GM10266 (cell line): ENCODE results near the gene HSBP1L1.

ENCODE experiments used
- DNase-seq: peaks from one replicate; pipeline ENCODE4 v3.0.0; 2012; ENCODE audit errors: extremely low spot score
- CTCF ChIP-seq: IDR thresholded peaks from 2 replicates; pipeline ENCODE4 v1.5.1; 2012; ENCODE audit warnings: mild to moderate bottlenecking, low read depth; ENCODE audit not compliant: control insufficient read depth, insufficient read depth; ENCODE audit errors: missing control alignments

Gene HSBP1L1

GRCh38 chr18:79973517-79973916 is 9.1 kb downstream of the HSBP1L1 start:
- TF ChIP-seq CTCF, result no peak
- no peak for DNase-seq

- TF ChIP-seq CTCF, result no peak
- no peak for DNase-seq
These were observed 9.7 kb downstream of the HSBP1L1 start for GRCh38 chr18:79974025-79974654.

- DNase-seq, result no peak
- no peak for TF ChIP-seq CTCF
These were observed 10.6 kb downstream of the HSBP1L1 start for GRCh38 chr18:79975043-79975442.

- no peak for DNase-seq
- no peak for TF ChIP-seq CTCF
These were observed 11.7 kb downstream of the HSBP1L1 start for GRCh38 chr18:79975985-79976680.

- no peak for DNase-seq
- TF ChIP-seq CTCF, result no peak
These were observed 15.4 kb downstream of the HSBP1L1 start for GRCh38 chr18:79979843-79980242.

GRCh38 chr18:79980585-79980984 is 16.1 kb downstream of the HSBP1L1 start:
- no peak for TF ChIP-seq CTCF
- DNase-seq, result no peak

- TF ChIP-seq CTCF, result no peak
- DNase-seq, result no peak
These were observed 18.3 kb downstream of the HSBP1L1 start for GRCh38 chr18:79982736-79983135.
